ENCODE results near the gene NEDD9. TPM values are rescaled to one million over a fixed set of nuclear protein-coding genes. Genes with fewer than 3 reads are reported as not detected.
A peak's percentile ranks its signal among the peaks of the same experiment; 100 is the strongest.

NEDD9 gene
- total and polyA plus RNA-seq, 2 of the 13 experiments (the other 11 are each of a cell fraction or from before 2014, with no cell fraction given) = 27.1 to 389 TPM

GRCh38 chr6:11218538-11219399 is 13.7 kb downstream of the NEDD9 start (continued):
- TF ChIP-seq SP4 (CRISPR knock-in tag; IDR thresholded peaks at IDR 0.05) = no peak
- TF ChIP-seq ZNF567 (CRISPR knock-in tag; IDR thresholded peaks at IDR 0.05; ENCODE audit: borderline replicate concordance) = no peak
- TF ChIP-seq HOXD1 (CRISPR knock-in tag; IDR thresholded peaks at IDR 0.05) = 0 out of 2 replicates have a peak, but pooled peaks have one; percentile 23
- TF ChIP-seq HDAC2 (CRISPR knock-in tag; IDR thresholded peaks at IDR 0.05) = peak; percentile 94
- no peak for TF ChIP-seq ZNF33B (CRISPR knock-in tag; IDR thresholded peaks at IDR 0.05)
- TF ChIP-seq ZNF484 (CRISPR knock-in tag; IDR thresholded peaks at IDR 0.05; ENCODE audit: borderline replicate concordance, low read depth) = no peak
- TF ChIP-seq, protein P1, sequence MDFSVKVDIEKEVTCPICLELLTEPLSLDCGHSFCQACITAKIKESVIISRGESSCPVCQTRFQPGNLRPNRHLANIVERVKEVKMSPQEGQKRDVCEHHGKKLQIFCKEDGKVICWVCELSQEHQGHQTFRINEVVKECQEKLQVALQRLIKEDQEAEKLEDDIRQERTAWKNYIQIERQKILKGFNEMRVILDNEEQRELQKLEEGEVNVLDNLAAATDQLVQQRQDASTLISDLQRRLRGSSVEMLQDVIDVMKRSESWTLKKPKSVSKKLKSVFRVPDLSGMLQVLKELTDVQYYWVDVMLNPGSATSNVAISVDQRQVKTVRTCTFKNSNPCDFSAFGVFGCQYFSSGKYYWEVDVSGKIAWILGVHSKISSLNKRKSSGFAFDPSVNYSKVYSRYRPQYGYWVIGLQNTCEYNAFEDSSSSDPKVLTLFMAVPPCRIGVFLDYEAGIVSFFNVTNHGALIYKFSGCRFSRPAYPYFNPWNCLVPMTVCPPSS (IDR thresholded peaks at IDR 0.05) = no peak
- peak; percentile 59; the same call in 1 of the 2 replicates for TF ChIP-seq THAP11 (CRISPR knock-in tag; IDR thresholded peaks at IDR 0.05)
- TF ChIP-seq NRL (CRISPR knock-in tag; IDR thresholded peaks at IDR 0.05; ENCODE audit: borderline replicate concordance) = no peak
- peak; percentile 85; the same call in 1 of the 2 replicates for TF ChIP-seq ZNF124 (CRISPR knock-in tag; IDR thresholded peaks at IDR 0.05)
- TF ChIP-seq, protein P2, sequence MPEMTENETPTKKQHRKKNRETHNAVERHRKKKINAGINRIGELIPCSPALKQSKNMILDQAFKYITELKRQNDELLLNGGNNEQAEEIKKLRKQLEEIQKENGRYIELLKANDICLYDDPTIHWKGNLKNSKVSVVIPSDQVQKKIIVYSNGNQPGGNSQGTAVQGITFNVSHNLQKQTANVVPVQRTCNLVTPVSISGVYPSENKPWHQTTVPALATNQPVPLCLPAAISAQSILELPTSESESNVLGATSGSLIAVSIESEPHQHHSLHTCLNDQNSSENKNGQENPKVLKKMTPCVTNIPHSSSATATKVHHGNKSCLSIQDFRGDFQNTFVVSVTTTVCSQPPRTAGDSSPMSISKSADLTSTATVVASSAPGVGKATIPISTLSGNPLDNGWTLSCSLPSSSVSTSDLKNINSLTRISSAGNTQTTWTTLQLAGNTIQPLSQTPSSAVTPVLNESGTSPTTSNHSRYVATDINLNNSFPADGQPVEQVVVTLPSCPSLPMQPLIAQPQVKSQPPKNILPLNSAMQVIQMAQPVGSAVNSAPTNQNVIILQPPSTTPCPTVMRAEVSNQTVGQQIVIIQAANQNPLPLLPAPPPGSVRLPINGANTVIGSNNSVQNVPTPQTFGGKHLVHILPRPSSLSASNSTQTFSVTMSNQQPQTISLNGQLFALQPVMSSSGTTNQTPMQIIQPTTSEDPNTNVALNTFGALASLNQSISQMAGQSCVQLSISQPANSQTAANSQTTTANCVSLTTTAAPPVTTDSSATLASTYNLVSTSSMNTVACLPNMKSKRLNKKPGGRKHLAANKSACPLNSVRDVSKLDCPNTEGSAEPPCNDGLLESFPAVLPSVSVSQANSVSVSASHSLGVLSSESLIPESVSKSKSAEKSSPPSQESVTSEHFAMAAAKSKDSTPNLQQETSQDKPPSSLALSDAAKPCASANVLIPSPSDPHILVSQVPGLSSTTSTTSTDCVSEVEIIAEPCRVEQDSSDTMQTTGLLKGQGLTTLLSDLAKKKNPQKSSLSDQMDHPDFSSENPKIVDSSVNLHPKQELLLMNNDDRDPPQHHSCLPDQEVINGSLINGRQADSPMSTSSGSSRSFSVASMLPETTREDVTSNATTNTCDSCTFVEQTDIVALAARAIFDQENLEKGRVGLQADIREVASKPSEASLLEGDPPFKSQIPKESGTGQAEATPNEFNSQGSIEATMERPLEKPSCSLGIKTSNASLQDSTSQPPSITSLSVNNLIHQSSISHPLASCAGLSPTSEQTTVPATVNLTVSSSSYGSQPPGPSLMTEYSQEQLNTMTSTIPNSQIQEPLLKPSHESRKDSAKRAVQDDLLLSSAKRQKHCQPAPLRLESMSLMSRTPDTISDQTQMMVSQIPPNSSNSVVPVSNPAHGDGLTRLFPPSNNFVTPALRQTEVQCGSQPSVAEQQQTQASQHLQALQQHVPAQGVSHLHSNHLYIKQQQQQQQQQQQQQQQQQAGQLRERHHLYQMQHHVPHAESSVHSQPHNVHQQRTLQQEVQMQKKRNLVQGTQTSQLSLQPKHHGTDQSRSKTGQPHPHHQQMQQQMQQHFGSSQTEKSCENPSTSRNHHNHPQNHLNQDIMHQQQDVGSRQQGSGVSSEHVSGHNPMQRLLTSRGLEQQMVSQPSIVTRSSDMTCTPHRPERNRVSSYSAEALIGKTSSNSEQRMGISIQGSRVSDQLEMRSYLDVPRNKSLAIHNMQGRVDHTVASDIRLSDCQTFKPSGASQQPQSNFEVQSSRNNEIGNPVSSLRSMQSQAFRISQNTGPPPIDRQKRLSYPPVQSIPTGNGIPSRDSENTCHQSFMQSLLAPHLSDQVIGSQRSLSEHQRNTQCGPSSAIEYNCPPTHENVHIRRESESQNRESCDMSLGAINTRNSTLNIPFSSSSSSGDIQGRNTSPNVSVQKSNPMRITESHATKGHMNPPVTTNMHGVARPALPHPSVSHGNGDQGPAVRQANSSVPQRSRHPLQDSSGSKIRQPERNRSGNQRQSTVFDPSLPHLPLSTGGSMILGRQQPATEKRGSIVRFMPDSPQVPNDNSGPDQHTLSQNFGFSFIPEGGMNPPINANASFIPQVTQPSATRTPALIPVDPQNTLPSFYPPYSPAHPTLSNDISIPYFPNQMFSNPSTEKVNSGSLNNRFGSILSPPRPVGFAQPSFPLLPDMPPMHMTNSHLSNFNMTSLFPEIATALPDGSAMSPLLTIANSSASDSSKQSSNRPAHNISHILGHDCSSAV (CRISPR knock-in tag; IDR thresholded peaks at IDR 0.05; ENCODE audit: borderline replicate concordance) = no peak
- no peak for TF ChIP-seq EZH2 (conservative IDR thresholded peaks at IDR 0.05; ENCODE audit: low read depth, low read length)
- no peak for TF ChIP-seq ZNF275 (CRISPR knock-in tag; IDR thresholded peaks at IDR 0.05; ENCODE audit: borderline replicate concordance)
- TF ChIP-seq, protein P3, sequence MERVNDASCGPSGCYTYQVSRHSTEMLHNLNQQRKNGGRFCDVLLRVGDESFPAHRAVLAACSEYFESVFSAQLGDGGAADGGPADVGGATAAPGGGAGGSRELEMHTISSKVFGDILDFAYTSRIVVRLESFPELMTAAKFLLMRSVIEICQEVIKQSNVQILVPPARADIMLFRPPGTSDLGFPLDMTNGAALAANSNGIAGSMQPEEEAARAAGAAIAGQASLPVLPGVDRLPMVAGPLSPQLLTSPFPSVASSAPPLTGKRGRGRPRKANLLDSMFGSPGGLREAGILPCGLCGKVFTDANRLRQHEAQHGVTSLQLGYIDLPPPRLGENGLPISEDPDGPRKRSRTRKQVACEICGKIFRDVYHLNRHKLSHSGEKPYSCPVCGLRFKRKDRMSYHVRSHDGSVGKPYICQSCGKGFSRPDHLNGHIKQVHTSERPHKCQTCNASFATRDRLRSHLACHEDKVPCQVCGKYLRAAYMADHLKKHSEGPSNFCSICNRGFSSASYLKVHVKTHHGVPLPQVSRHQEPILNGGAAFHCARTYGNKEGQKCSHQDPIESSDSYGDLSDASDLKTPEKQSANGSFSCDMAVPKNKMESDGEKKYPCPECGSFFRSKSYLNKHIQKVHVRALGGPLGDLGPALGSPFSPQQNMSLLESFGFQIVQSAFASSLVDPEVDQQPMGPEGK (CRISPR knock-in tag; IDR thresholded peaks at IDR 0.05) = peak; percentile 97
- peak; percentile 6 for TF ChIP-seq TBL1XR1 (IDR thresholded peaks at IDR 0.05; ENCODE audit: borderline replicate concordance, low read length, partially characterized antibody)
- TF ChIP-seq PHF5A (CRISPR knock-in tag; IDR thresholded peaks at IDR 0.05; ENCODE audit: low read depth, unreplicated experiment) = peak; percentile 47

Data from HepG2 (cell line).